HG03342 (cell line): ENCODE data around the gene WFS1.
A peak's percentile ranks its signal among the peaks of the same experiment; 100 is the strongest.

Source experiments
- ATAC-seq: cut with Tn5 transposase; IDR thresholded peaks from one replicate; pipeline ENCODE4 v1.9.1; 2021; ENCODE audit warnings: mild to moderate bottlenecking, moderate library complexity; ENCODE audit not compliant: unreplicated experiment

WFS1 gene

GRCh38 chr4:6269616-6270511, at the start of gene WFS1:
TSS of gene WFS1 (plus strand) at chr4:6269850. CDS start at chr4:6277456, 7,606 bp downstream.
- peak; percentile 100 for ATAC-seq

GRCh38 chr4:6221301-6221850, 48.3 kb upstream of the WFS1 start:
- no peak for ATAC-seq

GRCh38 chr4:6221851-6222760, 47.5 kb upstream of the WFS1 start:
- ATAC-seq, result no peak

- no peak for ATAC-seq
These were observed 46.8 kb upstream of the WFS1 start for GRCh38 chr4:6222761-6223292.

- no peak for ATAC-seq
These were observed 44.9 kb upstream of the WFS1 start for GRCh38 chr4:6224735-6225134.

GRCh38 chr4:6225469-6225868, 44.2 kb upstream of the WFS1 start:
- ATAC-seq, result no peak

- no peak for ATAC-seq
These were observed 43.1 kb upstream of the WFS1 start for GRCh38 chr4:6226506-6226905.

GRCh38 chr4:6227412-6228157, 42.1 kb upstream of the WFS1 start:
- no peak for ATAC-seq

GRCh38 chr4:6228158-6229067, 41.2 kb upstream of the WFS1 start:
- no peak for ATAC-seq

GRCh38 chr4:6229095-6229494, 40.6 kb upstream of the WFS1 start:
- no peak for ATAC-seq

GRCh38 chr4:6229671-6230501, 39.8 kb upstream of the WFS1 start:
- ATAC-seq, result no peak

GRCh38 chr4:6230502-6230785, 39.2 kb upstream of the WFS1 start:
- ATAC-seq, result no peak

GRCh38 chr4:6230827-6231662, 38.6 kb upstream of the WFS1 start:
- ATAC-seq, result no peak

- ATAC-seq, result no peak
These were observed 37.9 kb upstream of the WFS1 start for GRCh38 chr4:6231663-6232165.

GRCh38 chr4:6232836-6233785, 36.5 kb upstream of the WFS1 start:
- no peak for ATAC-seq

- no peak for ATAC-seq
These were observed 35.7 kb upstream of the WFS1 start for GRCh38 chr4:6233929-6234328.

GRCh38 chr4:6235012-6235411, 34.6 kb upstream of the WFS1 start:
- no peak for ATAC-seq
